IPS-11a (cell line): Measurements from ENCODE around the gene TEX2.

ENCODE experiments used
- H3K4me3 ChIP-seq: one replicate; pipeline ENCODE4 v1.5.1; 2013; ENCODE audit warnings: low read depth, low read length, control low read depth

Gene TEX2

GRCh38 chr17:64263000-64263766, at the start of gene TEX2:
Gene TEX2 (minus strand): TSS chr17:64263260. CDS start chr17:64214217, 49,043 bp downstream.
- H3K4me3 ChIP-seq, result peak within 1 kb of the TSS; percentile 69

DNA sequence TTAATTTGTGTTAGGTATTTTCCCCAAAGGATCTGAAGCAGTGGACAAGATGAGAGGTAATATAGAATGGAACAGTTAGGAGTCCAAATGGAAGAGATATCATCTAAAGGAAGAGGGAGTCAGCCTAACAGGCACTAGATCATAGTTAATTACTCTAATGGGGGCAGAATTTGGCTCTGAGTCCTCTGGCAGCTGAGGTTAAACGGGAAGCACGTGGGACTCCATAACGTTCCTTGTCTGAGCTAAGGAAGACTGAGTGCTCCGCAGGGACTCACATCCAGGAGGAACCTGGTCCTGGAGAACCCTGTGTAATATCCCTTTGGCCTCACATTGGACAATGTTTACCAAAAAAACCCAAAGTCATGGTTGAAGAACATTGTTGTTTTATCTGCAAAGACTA, 46.6 kb upstream of the TEX2 start:
- no peak overlapping the region for H3K4me3 ChIP-seq

DNA sequence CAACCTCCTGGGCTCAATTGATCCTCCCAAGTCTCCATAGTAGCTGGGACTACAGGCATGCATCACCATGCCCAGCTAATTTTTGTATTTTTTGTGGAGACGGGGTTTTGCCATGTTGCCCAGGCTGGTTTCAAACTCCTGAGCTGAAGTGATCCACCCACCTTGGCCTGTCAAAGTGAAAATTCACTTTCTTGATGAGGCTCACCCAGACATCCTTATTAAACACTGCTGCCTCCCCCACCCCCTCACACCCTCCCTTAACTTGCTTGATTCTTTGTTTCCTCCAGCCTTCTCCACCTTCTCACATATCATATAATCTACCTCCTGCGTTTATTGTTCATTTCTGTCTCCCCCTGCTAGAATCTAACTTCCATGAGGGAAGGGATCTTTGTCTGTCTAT, 46.0 kb upstream of the TEX2 start:
- no peak overlapping the region for H3K4me3 ChIP-seq

GRCh38 chr17:64306850-64307463, 43.9 kb upstream of the TEX2 start:
- no peak overlapping the region for H3K4me3 ChIP-seq

DNA sequence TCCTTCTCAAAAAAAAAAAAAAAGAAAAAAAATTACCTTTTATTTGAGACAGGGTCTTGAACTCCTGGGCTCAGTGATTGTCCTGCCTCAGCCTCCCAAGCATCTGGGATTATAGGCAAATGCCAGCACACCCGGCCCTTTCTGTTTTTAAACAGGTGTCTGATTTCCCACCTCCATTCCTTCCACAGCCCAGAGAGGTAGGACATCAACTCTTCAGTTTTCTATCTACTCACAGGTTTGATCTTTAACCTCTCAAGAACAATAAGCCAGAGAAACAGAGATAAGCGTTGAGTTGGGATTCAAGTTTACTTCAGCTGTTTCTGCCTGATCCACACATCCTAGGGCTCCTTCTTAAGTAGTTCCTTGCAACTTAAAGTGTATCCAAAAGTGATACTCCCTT, 41.5 kb upstream of the TEX2 start:
- H3K4me3 ChIP-seq, result no peak overlapping the region

- H3K4me3 ChIP-seq, result no peak overlapping the region
These were observed 37.6 kb upstream of the TEX2 start for GRCh38 chr17:64300699-64300965.

- no peak overlapping the region for H3K4me3 ChIP-seq
These were observed 34.5 kb upstream of the TEX2 start for GRCh38 chr17:64297467-64298088.

- no peak overlapping the region for H3K4me3 ChIP-seq
These were observed 33.2 kb upstream of the TEX2 start for GRCh38 chr17:64296246-64296645.

- H3K4me3 ChIP-seq, result no peak overlapping the region
These were observed 32.1 kb upstream of the TEX2 start for GRCh38 chr17:64295146-64295545.

GRCh38 chr17:64291268-64291851, 28.3 kb upstream of the TEX2 start:
- H3K4me3 ChIP-seq, result no peak overlapping the region

- H3K4me3 ChIP-seq, result no peak overlapping the region
These were observed 26.7 kb upstream of the TEX2 start for GRCh38 chr17:64289741-64290141.

- no peak overlapping the region for H3K4me3 ChIP-seq
These were observed 19.7 kb upstream of the TEX2 start for GRCh38 chr17:64282753-64283080.

GRCh38 chr17:64281962-64282752, 19.1 kb upstream of the TEX2 start:
- no peak overlapping the region for H3K4me3 ChIP-seq

GRCh38 chr17:64278614-64279013, 15.6 kb upstream of the TEX2 start:
- no peak overlapping the region for H3K4me3 ChIP-seq

- H3K4me3 ChIP-seq, result no peak overlapping the region
These were observed 14.9 kb upstream of the TEX2 start for GRCh38 chr17:64277831-64278562.

DNA sequence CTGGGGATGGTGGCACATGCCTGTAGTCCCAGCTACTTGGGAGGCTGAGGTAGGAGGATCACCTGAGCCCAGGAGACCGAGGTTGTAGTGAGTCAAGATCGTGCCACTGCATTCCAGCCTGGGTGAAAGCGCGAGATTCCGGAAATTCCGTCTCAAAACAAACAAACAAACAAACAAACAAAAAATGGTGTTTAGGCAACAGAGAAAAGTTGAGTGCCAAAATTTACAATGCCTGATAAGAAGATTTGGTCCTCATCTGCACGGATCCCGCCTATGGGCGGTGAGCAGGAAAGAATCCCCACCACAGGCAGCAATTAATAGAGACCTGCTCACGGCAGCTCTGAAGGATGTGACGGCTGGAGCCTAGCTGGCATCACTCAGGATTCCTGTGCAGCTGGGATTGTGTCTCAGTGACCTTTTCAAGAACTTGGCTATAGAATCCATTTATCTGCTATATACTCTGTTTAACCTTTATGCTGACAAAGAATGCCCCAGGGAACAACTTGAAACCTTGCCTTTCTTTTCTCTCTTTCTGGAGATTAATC, 14.0 kb upstream of the TEX2 start:
- H3K4me3 ChIP-seq, result no peak overlapping the region

DNA sequence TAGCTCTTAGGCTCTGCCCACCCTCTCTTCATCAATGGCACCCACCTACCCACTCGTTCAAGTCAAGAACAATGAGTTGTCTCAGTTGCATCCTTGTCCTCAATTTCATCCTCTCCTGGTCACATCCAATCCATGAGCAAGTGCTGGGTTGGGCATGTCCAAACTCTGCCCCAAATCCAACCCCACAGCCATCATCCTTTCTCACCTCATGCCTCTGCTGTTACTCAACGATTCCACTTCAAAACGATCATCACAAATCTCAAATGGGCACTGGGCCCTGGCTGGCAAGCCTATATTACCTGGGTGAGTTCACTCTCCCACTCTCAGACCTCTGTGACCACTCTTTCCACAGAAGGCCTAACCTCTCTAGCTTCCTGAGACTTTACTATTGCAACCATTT, 12.0 kb upstream of the TEX2 start:
- H3K4me3 ChIP-seq, result no peak overlapping the region

GRCh38 chr17:64273006-64273405, 9.9 kb upstream of the TEX2 start:
- no peak overlapping the region for H3K4me3 ChIP-seq

- no peak overlapping the region for H3K4me3 ChIP-seq
These were observed 7.8 kb upstream of the TEX2 start for GRCh38 chr17:64270885-64271284.
